ENCODE measurements around the gene CTNNAL1. TPM values are rescaled to one million over a fixed set of nuclear protein-coding genes. Genes with fewer than 3 reads are reported as not detected.

CTNNAL1 gene
- total and polyA plus RNA-seq, 2 donors (not counting 1 experiment from before 2014, with no cell fraction given) = 0.04 to 1.5 TPM

GRCh38 chr9:108894225-108894997 is 118.9 kb downstream of the CTNNAL1 start:
- intact Hi-C loops (cut with micrococcal nuclease) = no loop called here
- ATAC-seq (ENCODE audit: low read depth) (no peak), DNase-seq (no peak)
- no peak overlapping the region for H2AFZ ChIP-seq (ENCODE audit: insufficient read depth, low read depth, low read length, poor library complexity, severe bottlenecking)
- H3K9me3 ChIP-seq (ENCODE audit: control extremely low read depth in 1 of 3, control insufficient read depth in 2 of 3, insufficient read depth in 1 of 3, low read length in 2 of 3) = no peaks in the 10 kb centered on the region
- Mint-ChIP-seq H3K9me3 (ENCODE audit: insufficient read depth) (no peaks in the 10 kb centered on the region), H3K4me3 (no peak overlapping the region), H3K27ac (no peak overlapping the region), H3K4me1 (no peaks in the 10 kb centered on the region), H3K27me3 (no peaks in the 10 kb centered on the region)
- H3K27ac ChIP-seq (ENCODE audit: low read length in 2 of 2) = no peak overlapping the region
- ChIA-PET POLR2A (no interaction called here), CTCF (no interaction called here)
- TF ChIP-seq, protein P1, sequence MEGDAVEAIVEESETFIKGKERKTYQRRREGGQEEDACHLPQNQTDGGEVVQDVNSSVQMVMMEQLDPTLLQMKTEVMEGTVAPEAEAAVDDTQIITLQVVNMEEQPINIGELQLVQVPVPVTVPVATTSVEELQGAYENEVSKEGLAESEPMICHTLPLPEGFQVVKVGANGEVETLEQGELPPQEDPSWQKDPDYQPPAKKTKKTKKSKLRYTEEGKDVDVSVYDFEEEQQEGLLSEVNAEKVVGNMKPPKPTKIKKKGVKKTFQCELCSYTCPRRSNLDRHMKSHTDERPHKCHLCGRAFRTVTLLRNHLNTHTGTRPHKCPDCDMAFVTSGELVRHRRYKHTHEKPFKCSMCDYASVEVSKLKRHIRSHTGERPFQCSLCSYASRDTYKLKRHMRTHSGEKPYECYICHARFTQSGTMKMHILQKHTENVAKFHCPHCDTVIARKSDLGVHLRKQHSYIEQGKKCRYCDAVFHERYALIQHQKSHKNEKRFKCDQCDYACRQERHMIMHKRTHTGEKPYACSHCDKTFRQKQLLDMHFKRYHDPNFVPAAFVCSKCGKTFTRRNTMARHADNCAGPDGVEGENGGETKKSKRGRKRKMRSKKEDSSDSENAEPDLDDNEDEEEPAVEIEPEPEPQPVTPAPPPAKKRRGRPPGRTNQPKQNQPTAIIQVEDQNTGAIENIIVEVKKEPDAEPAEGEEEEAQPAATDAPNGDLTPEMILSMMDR (IDR thresholded peaks at IDR 0.05) = no peak
- TF ChIP-seq EZH2 (IDR thresholded peaks at IDR 0.05; ENCODE audit: borderline replicate concordance, insufficient read depth, low read depth, low read length, poor library complexity, severe bottlenecking) = no peak
- no peak overlapping the region for H3K9ac ChIP-seq (ENCODE audit: low read length)
- no peaks in the 10 kb centered on the region for H3K79me2 ChIP-seq (ENCODE audit: control insufficient read depth, insufficient read depth, low read length)
- H3K4me2 ChIP-seq (replicated peaks; ENCODE audit: low read depth, low read length, poor library complexity, severe bottlenecking) = no peak overlapping the region
- WGBS (ENCODE audit: insufficient coverage) = 100% methylated on average over 1 of the region's 4 CpGs
- no peaks in the 10 kb centered on the region for H3K4me1 ChIP-seq (ENCODE audit: control insufficient read depth in 2 of 2, insufficient read depth in 2 of 2, low read length in 2 of 2)
- H3K27me3 ChIP-seq (replicated peaks in 1 of 4; ENCODE audit: control extremely low read depth in 1 of 4, control insufficient read depth in 3 of 4, insufficient read depth in 4 of 4, low read length in 3 of 4) = no peaks in the 10 kb centered on the region
- no peak overlapping the region for H3K4me3 ChIP-seq (ENCODE audit: control extremely low read depth in 1 of 5, extremely low read depth in 1 of 5, insufficient read depth in 1 of 5, low read depth in 2 of 5, low read length in 4 of 5)
- H3K36me3 ChIP-seq (replicated peaks in 1 of 2; ENCODE audit: control extremely low read depth in 1 of 2, control insufficient read depth in 1 of 2, extremely low read depth in 1 of 2, insufficient read depth in 2 of 2, low read length in 1 of 2) = peaks cover 13 to 89% of the 10 kb centered on the region in 2 experiments
- H4K20me1 ChIP-seq (ENCODE audit: control insufficient read depth, insufficient read depth, low read length, poor library complexity, severe bottlenecking) = no peaks in the 10 kb centered on the region

Small RNAs within 50 kb of the gene (small RNA-seq; reads per million reads assigned to genes)
- 55.4 reads per million, percentile 93 among the genes with 10 or more reads in this experiment for gene MIR32 (ENCODE audit: insufficient read length, low read depth, low replicate concordance)
- gene RF00019 (ENCODE audit: insufficient read length, low read depth, low replicate concordance) = not detected

Other genes starting within 250 kb of the CTNNAL1 start
- not detected in 2 replicates for gene ACTL7B, start 157.5 kb downstream of the CTNNAL1 start, total RNA-seq
- 0.07 and 0.19 TPM in 2 replicates for gene ACTL7B, start 157.5 kb downstream of the CTNNAL1 start, polyA plus RNA-seq
- not detected in 2 replicates for gene ACTL7A, start 151.2 kb downstream of the CTNNAL1 start, total RNA-seq
- gene ACTL7A, start 151.2 kb downstream of the CTNNAL1 start, polyA plus RNA-seq = not detected in 2 replicates
- gene ELP1, start 79.4 kb downstream of the CTNNAL1 start, total RNA-seq = 25.8 and 29.4 TPM in 2 replicates
- 20.8 and 28.4 TPM in 2 replicates for gene ELP1, start 79.4 kb downstream of the CTNNAL1 start, polyA plus RNA-seq
- gene ABITRAM, start 79.1 kb downstream of the CTNNAL1 start, total RNA-seq = 5.0 and 8.3 TPM in 2 replicates
- 5.2 and 6.6 TPM in 2 replicates for gene ABITRAM, start 79.1 kb downstream of the CTNNAL1 start, polyA plus RNA-seq
- gene TMEM245, start 106.4 kb upstream of the CTNNAL1 start, total RNA-seq = 33.4 and 34.3 TPM in 2 replicates
- 6.3 and 7.5 TPM in 2 replicates for gene TMEM245, start 106.4 kb upstream of the CTNNAL1 start, polyA plus RNA-seq
- not detected in 2 replicates for gene FRRS1L, start 153.8 kb upstream of the CTNNAL1 start, total RNA-seq
- not detected in 2 replicates for gene FRRS1L, start 153.8 kb upstream of the CTNNAL1 start, polyA plus RNA-seq